GM23248 (cell line): ENCODE measurements around the gene GNAS-AS1.

ENCODE experiments used
- EZH2 ChIP-seq: fragments of 200-600 bp; sonication (generic); IDR thresholded peaks from 2 replicates; pipeline ENCODE4 v1.6.1; 2018; ENCODE audit warnings: antibody characterized with exemption, mild to moderate bottlenecking; ENCODE audit not compliant: insufficient read depth, poor library complexity, severe bottlenecking
- EZH2phosphoT487 ChIP-seq: fragments of 200-600 bp; sonication (generic); IDR thresholded peaks from 2 replicates; pipeline ENCODE4 v1.6.1; 2018; ENCODE audit warnings: antibody characterized with exemption, moderate library complexity, mild to moderate bottlenecking, low read depth; ENCODE audit not compliant: insufficient read depth

DNA sequence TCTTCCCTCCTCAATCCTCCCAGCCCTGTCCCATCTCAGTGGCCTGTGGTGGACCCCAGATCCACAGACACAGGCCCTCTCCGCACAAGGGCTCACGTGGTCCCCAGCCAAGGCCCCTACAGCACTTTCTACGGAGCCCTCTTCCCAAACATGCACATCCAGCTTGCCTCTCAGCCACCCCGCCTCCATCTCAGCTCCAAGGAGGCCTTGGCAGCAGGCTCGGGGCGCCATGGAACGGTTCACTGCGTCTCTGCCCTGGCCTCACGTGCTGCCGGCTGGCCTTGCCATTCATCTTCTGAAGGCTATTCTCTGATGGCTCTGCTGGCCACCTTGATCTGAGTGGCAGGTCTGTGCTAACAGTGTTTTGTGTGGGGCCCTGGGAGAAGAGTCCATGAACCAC, 33.0 kb downstream of the GNAS-AS1 start:
- TF ChIP-seq EZH2: no peak
- no peak for TF ChIP-seq EZH2phosphoT487
